Skeletal muscle satellite cell (primary cell): ENCODE data around the gene DKKL1.
"Not testable (repeated sequence)": the region's sequence is repeated elsewhere in the genome, so short reads cannot be mapped to it uniquely, and the experiment has no call there.

ENCODE experiments used
- H3K27me3 ChIP-seq: 2 replicates; pipeline ENCODE4 v1.7.0; 2013; ENCODE audit warnings: low read length; ENCODE audit not compliant: control insufficient read depth, insufficient read depth
- H3K36me3 ChIP-seq: 2 replicates; pipeline ENCODE4 v1.7.0; 2013; ENCODE audit warnings: mild to moderate bottlenecking, control low read depth, low read length; ENCODE audit not compliant: insufficient read depth
- H3K4me1 ChIP-seq: 2 replicates; pipeline ENCODE4 v1.7.0; 2013; ENCODE audit warnings: low read length; ENCODE audit not compliant: control insufficient read depth, insufficient read depth
- H3K4me2 ChIP-seq: 2 replicates; pipeline ENCODE4 v1.7.0; 2013; ENCODE audit warnings: mild to moderate bottlenecking, low read length
- H3K4me3 ChIP-seq: 2 replicates; pipeline ENCODE4 v1.7.0; 2013; ENCODE audit warnings: low read length
- H3K9ac ChIP-seq: 2 replicates; pipeline ENCODE4 v1.7.0; 2013; ENCODE audit warnings: mild to moderate bottlenecking, low read depth, low read length, moderate library complexity
- H3K9me3 ChIP-seq: replicated peaks from 2 replicates; pipeline ENCODE4 v1.7.0; 2013; ENCODE audit warnings: mild to moderate bottlenecking, control low read depth, low read length

The DKKL1 gene

DNA sequence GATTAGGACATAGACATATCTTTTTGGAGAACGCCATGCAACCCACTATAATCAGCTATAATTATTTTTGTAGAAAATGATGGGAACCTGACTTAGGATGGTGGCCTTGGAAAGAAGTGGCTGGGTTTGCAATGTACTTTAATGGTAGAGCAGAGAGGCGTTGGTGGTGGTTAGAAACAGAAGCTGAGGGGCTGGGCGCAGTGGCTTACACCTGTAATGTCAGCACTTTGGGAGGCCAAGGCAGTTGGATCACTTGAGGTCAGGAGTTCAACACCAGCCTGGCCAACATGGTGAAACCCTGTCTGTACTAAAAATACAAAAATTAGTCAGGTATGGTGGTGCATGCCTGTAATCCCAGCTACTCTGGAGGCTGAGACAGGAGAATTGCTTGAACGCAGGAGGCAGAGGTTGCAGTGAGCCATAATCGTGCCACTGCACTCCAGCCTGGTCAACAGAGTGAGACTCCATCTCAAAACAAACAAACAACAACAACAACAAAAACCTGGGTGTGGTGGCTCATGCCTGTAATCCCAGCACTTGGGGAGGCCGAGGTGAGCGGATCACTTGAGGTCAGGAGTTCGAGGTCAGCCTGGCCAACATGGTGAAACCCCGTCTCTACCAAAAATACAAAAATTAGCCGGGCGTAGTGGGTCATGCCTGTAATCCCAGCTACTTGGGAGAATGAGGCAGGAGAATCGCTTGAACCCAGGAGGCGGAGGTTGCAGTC is 30.8 kb upstream of the DKKL1 start:
- not testable (repeated sequence) for H3K4me2 ChIP-seq, H3K36me3 ChIP-seq, H3K9ac ChIP-seq, H3K27me3 ChIP-seq, H3K4me3 ChIP-seq, H3K9me3 ChIP-seq, H3K4me1 ChIP-seq

DNA sequence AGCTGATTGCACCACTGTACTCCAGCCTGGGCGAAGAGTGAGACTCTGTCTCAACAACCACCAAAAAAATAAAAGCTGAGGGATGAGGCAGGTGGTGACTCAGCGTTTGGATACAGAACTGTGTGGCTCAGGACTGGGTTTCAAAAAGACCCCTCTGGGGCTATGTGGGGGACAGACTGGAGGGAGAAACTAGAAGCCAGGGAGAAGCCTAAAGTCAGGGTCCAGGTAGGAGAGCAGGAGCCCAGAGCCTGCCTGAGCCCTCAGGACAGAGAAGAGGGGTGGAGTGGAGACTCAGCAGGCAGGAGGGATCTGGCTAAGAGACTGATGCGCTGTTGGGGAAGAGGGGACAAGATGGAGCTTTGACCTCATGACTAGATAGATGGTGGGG is 30.3 kb upstream of the DKKL1 start:
- Histone ChIP-seq H3K36me3 (no peaks in the 10 kb centered on the region), H3K4me2 (no peak overlapping the region), H3K4me1 (no peaks in the 10 kb centered on the region), H3K9ac (no peak overlapping the region), H3K4me3 (no peak overlapping the region), H3K9me3 (no peaks in the 10 kb centered on the region), H3K27me3 (no peaks in the 10 kb centered on the region)

DNA sequence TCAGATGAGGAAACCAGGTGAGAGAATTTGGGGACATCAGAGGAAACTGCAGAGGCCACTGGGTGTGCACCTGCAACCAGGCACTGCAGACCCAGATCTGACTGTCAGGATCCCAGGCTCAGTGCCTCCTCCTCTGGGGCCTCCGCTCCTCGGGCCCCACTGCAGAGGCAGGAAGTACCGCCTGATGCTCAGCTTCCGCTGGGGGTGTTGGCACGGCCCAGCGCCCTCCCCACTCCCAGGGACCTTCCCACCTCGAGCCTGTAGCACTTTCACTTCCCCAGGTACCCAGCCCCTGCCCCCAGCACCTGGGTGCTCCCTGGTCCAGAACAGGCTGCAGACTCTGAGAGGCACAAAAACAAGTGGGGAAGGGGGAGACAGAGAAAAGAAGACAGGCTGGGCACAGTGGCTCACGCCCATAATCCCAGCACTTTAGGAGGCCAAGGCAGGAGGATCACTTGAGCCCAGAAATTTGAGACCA is 29.8 kb upstream of the DKKL1 start:
- H3K9me3 ChIP-seq, result no peaks in the 10 kb centered on the region
- no peaks in the 10 kb centered on the region for H3K4me1 ChIP-seq
- H3K4me3 ChIP-seq, result no peak overlapping the region
- no peak overlapping the region for H3K4me2 ChIP-seq
- H3K36me3 ChIP-seq, result no peaks in the 10 kb centered on the region
- no peak overlapping the region for H3K9ac ChIP-seq
- H3K27me3 ChIP-seq, result no peaks in the 10 kb centered on the region

DNA sequence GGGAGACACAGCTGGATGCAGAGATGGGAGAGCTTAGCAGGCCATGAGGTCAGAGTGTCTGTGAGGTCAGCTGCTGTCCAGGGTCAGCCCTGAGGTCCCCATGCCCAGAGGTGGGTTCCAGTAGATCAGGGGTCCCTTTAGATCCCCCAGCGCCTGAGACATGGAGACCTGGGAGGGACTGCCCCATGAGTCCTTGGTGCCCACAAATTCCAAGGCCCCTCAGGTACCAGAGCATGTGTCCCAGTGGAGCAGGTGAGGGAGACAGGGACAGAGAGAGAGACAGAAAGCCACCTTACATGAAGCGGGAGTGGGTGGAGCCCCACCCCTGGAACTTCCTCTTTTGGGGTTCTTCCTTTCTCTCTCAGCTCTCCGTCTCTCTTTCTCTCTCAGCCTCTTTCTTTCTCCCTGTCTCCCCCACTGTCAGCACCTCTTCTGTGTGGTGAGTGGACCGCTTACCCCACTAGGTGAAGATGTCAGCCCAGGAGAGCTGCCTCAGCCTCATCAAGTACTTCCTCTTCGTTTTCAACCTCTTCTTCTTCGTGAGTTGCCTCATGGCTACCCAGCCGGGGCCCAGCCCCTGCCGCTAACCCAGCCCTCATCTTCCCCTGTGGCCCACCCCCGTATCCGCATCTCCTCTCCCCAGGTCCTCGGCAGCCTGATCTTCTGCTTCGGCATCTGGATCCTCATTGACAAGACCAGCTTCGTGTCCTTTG is 28.4 kb upstream of the DKKL1 start, which contains the start of gene CD37:
TSS of gene CD37 (plus strand) at position 336 of the 713 bp plus-strand sequence. CDS start at position 471, 135 bp downstream.
- Histone ChIP-seq H3K4me2 (no peak within 1 kb of the TSS), H3K36me3 (no peaks in the 10 kb centered on the region), H3K9ac (no peak within 1 kb of the TSS), H3K27me3 (no peaks in the 10 kb centered on the region), H3K4me1 (peaks cover 13% of the 10 kb centered on the region), H3K9me3 (no peaks in the 10 kb centered on the region), H3K4me3 (no peak within 1 kb of the TSS)

DNA sequence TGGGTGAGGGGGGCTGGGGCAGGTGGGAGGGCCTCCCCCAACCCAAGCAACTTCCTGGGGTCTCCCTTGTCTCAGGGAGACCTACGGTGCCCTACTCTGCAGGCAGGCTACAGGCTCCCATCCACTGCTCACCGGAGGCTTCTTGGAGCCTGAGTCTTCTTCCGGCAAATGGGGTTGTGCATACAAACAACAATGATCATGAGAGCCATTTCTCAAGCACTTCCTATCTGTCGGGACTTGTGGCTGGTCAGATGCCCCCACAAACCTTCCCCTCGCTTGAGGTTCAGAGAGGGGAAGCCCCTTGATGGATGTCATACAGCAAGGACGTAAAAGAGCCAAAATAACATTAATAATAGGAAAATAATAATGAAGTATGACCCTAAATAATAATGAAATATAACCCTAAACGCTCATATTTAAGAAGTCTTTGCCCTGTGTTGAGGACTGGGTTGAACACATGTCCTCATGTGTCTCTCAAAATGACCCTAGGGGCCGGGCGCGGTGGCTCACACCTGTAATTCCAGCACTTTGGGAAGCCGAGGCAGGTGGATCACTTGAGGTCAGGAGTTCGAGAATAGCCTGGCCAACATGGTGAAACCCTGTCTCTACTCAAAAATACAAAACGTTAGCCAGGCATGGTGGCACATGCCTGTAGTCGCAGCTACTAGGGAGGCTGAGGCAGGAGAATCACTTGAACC is 27.7 kb upstream of the DKKL1 start:
- Histone ChIP-seq H3K9ac (no peak overlapping the region), H3K4me1 (peaks cover 15% of the 10 kb centered on the region), H3K4me3 (no peak overlapping the region)

DNA sequence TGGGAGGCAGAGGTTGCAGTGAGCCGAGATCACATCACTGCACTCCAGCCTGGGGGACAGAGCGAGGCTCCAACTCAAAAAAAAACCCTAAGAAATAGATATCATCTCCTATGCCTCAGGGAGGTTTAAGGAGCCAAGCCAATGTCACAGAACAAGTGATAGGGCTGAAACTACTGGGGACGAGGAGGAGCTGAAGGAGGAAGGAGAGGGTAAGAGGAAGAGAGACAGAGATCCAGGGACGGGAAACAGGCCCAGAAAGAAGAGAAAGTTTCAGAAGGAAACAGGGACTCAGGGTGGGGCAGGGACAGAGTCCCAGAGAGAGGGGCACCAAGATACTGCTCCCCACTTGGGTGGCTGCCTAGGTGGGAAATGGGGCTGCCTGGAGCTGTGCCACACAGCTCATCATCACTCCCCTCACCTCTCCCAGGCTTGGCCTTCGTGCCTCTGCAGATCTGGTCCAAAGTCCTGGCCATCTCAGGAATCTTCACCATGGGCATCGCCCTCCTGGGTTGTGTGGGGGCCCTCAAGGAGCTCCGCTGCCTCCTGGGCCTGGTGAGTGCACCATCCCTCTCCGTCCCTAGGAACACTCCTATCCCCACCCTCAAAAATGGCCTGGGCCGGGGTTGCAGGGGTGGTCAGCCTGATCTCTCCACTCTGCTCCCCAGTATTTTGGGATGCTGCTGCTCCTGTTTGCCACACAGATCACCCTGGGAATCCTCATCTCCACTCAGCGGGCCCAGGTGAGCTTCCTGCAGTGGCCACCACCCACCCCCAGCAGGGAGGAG is 27.0 kb upstream of the DKKL1 start:
- H3K9me3 ChIP-seq, result no peaks in the 10 kb centered on the region
- no peak overlapping the region for H3K9ac ChIP-seq
- no peak overlapping the region for H3K4me3 ChIP-seq
- H3K36me3 ChIP-seq, result peaks cover 10% of the 10 kb centered on the region
- no peak overlapping the region for H3K4me2 ChIP-seq
- H3K4me1 ChIP-seq, result peaks cover 15% of the 10 kb centered on the region
- no peaks in the 10 kb centered on the region for H3K27me3 ChIP-seq

More for the DNA sequence above, 27.7 kb upstream of the DKKL1 start:
- H3K9me3 ChIP-seq, result no peaks in the 10 kb centered on the region
- no peaks in the 10 kb centered on the region for H3K27me3 ChIP-seq
- peaks cover 3% of the 10 kb centered on the region for H3K36me3 ChIP-seq
- H3K4me2 ChIP-seq, result no peak overlapping the region

DNA sequence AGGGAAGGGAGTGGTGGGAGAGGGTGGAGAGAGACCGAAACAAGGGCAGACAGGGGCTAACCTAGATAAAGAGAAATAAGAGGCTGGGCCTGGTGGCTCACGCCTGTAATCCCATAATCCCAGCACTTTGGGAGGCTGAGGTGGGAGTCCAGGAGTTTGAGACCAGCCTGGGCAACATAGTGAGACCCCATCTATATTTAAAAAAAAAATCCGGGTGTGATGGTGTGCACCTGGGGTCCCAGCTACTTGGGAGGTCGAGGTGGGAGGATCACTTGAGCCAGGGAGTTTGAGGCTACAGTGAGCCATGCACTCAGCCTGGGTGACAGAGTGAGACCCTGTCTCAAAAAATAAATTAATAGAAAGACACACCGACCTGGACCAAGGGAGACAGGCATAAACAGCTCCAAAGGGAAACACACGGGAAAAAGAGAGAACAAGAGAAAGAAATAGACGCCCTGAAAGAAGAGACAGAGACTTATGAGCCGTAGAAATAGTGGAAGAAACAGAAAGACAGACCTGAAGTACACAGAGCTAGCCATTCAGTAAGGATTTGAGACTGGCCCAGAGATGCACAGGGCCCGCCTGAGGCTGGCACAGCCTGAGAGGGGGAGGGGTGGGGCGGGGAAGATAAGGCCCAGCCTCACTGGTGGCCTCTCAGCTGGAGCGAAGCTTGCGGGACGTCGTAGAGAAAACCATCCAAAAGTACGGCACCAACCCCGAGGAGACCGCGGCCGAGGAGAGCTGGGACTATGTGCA is 26.2 kb upstream of the DKKL1 start:
- H3K9me3 ChIP-seq, result no peaks in the 10 kb centered on the region
- no peaks in the 10 kb centered on the region for H3K27me3 ChIP-seq
- peaks cover 15% of the 10 kb centered on the region for H3K36me3 ChIP-seq
- peaks cover 15% of the 10 kb centered on the region for H3K4me1 ChIP-seq
- H3K9ac ChIP-seq, result no peak overlapping the region
- H3K4me2 ChIP-seq, result no peak overlapping the region
- H3K4me3 ChIP-seq, result no peak overlapping the region

DNA sequence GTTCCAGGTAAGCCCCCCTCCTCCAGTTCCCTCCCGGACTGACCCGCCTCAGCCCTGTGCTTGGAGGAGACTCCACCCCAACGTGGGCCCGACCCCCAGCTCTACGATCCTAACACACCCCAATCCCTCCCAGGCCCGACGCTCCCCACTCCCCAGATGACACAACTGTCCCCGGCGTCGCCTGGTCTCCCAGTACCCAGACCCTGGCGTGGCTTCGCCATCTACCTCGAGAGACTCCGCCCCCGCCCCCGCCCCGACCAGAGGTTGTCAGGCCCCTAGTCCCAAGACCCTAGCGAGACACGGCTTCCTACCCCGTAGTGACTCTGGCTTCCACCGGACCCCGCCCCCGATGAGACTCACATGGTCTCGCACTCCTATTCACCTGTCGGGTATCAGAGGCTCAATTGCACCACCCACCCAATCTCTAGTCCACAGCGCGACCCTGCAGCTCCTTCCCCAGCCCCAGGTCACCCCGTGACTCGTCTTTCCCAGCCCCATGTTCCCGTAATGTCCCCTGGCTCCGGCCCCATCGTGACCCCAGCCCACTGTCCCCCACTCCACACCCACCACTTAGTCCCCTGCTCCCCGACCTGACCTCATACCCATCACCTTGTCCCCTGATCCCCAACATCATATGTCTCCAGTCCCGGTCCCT is 25.5 kb upstream of the DKKL1 start:
- Histone ChIP-seq H3K36me3 (peaks cover 22% of the 10 kb centered on the region), H3K4me2 (no peak overlapping the region), H3K9me3 (no peaks in the 10 kb centered on the region), H3K4me3 (no peak overlapping the region), H3K27me3 (no peaks in the 10 kb centered on the region), H3K4me1 (peaks cover 15% of the 10 kb centered on the region), H3K9ac (no peak overlapping the region)

DNA sequence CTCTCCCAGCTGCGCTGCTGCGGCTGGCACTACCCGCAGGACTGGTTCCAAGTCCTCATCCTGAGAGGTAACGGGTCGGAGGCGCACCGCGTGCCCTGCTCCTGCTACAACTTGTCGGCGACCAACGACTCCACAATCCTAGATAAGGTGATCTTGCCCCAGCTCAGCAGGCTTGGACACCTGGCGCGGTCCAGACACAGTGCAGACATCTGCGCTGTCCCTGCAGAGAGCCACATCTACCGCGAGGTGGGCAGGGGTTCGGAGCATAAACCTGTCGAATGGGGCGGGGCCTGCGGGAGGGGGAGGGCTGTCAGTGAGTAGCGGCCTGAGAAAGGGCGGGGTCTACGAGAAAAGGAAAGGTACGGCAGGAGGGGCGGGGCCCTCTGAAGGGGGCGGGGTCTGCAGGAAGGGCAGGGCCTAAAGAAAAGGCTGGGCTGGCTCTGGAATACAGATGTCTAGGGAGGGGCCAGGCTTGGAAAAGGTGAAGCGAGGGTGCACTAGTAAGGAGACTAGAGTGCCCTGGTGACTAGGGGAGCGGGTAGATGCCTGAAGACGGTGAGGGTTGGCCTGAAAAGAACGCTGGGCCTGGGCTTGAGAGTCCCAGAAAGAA is 24.9 kb upstream of the DKKL1 start:
- Histone ChIP-seq H3K9me3 (no peaks in the 10 kb centered on the region), H3K4me3 (peak overlapping the region; percentile 35), H3K27me3 (no peaks in the 10 kb centered on the region), H3K9ac (no peak overlapping the region), H3K4me1 (peaks cover 15% of the 10 kb centered on the region), H3K4me2 (peak overlapping the region; percentile 37), H3K36me3 (peaks cover 23% of the 10 kb centered on the region)
